Glomerular visceral epithelial cell (primary cell): ENCODE measurements around the gene TMEM62.
"Not testable (repeated sequence)": the region's sequence is repeated elsewhere in the genome, so short reads cannot be mapped to it uniquely, and the experiment has no call there.

ENCODE experiments used
- DNase-seq: peaks from one replicate; pipeline ENCODE4 v3.0.0-alpha.2; 2016; ENCODE audit errors: extremely low spot score

Gene TMEM62

DNA sequence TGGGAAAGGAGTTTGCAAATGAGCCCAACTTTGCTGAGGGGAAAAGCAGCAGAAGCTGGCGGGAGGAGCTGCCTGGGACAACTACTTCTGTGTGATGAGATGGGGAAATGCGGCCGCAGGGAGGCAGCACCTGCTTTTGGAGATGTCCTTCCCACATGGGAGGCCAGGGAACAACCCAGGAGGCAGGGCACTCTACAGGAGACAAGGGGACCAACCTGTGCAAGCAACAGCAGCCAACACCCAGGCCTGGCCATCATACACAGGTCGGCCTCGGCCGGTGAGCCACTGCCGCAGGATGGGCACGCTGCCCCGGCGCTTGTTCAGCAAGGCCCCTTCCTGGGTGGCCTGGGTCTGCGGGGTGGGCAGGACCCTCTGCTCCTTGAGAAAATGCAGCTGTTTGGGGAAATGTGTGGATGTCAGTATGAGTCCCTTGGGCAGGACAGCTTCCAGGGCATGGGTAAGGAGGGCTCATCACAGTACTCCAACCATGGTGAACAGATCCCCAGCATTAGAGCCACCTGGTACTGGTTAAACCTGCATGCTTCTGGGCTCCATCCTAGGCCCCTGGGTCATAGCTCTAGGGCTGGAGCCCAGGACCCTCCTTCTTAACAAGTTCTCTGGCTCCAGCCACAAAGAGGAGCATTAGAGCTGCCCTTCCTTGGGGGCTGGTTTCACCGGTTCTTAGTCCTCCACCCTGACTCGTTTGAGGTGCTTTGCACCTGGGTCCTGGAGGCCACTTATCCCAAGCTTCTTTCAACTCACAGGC, 75.9 kb downstream of the TMEM62 start:
- peak; percentile 41 for DNase-seq

- DNase-seq, result no peak
Measured at GRCh38 chr15:43210172-43210745, 76.9 kb downstream of the TMEM62 start.

- DNase-seq, result no peak
Measured at GRCh38 chr15:43210807-43211206, 77.4 kb downstream of the TMEM62 start.

DNA sequence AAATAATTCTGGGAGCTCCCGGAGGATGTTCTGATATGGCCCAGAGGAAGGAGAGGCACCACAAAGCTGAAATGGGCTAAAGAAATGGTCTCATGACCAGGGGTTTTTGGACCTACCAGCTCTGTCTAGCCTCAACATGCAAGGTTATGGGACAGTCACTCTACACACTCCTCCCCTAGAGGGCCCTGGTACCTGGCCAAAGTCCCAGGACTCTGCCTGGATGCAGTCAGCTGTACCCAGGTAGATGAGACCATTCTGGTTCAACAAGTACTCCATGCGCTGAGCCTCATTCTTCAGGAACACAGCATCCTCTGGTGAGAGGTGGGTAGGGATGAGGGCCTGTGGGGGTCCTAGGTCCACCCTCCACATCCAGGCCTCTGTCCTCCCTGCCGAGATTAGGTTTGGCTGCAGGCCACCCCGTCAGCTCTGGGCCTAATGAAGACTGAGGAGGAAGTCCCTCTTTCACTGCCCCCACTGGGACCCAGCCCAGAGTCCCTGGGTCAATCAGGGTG, 77.9 kb downstream of the TMEM62 start:
- no peak for DNase-seq

- DNase-seq, result no peak
Measured at GRCh38 chr15:43212299-43212698, 78.9 kb downstream of the TMEM62 start.

DNA sequence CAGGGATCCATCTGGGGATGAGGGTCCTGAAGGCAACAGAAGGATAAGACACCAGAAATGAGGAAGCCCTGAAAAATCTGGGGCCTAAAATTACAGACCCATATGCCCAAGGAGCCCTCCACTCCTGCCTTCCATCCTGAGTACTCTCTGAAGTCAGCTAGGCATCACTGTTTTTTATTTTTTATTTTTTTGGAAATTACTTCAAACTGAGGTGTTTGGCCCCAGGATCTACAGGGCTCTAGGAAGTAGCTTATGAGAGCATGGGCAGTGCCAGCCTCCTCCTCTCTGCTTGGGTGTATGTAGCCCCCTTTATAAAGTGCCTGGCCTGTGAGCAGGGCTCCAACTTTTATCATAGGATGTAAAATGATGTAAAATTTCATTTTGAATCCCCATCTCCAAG, 79.6 kb downstream of the TMEM62 start:
- DNase-seq, result no peak

DNA sequence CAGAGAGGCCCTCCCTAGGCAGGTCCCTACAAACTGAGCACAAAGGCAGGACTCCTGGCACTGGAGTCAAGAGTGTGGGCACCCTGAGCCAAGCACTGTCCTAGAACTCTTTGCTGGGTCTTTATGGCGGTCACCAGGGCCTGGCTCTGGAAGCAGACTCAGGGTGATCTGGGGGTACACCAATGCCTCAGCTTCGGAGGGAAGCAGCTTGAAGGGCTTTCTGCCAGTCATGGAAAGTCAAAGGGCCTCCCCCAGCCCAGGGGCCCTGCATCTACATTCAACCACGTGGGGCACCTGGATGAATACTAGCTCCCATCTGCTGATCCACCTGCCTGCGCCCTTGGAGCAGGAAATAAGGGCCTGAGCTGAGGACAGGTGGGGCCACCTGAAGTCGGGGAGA, 80.1 kb downstream of the TMEM62 start:
- no peak for DNase-seq

- DNase-seq, result no peak
Measured at GRCh38 chr15:43214169-43214568, 80.8 kb downstream of the TMEM62 start.

DNA sequence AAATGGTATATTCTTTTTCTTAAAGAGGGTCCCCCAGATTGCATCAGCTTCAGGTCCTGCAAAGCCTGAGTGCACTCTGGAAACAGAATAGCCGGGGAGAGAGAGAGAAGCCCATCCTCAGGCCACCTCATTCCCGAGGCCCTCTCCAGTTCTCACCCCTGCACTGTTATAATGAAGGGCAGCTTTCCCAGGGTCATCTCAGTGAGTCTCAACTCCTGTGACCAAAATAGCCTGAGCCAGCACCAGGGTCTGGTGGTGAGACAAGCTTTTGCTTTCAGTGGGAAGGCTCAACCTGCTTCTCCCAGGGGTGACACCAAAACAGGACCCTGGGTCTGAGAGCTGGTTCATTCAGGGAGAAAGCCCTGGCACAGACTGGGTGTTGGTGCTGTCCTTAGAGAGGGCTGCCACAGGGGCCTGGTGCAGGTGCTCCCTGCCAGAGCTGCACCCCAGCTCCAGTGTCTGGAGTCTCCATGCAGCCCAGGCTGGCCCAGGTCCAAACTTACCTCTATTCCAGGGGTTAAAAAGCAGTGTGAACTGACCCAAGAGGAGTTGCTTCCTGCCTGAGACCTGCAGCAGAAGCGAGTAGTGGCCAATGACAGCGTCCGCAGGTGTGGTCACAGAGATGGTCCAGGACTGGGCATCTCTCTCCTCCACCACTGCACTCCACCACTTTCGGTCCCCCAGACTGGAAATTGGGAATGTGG, 81.4 kb downstream of the TMEM62 start:
- no peak for DNase-seq

DNA sequence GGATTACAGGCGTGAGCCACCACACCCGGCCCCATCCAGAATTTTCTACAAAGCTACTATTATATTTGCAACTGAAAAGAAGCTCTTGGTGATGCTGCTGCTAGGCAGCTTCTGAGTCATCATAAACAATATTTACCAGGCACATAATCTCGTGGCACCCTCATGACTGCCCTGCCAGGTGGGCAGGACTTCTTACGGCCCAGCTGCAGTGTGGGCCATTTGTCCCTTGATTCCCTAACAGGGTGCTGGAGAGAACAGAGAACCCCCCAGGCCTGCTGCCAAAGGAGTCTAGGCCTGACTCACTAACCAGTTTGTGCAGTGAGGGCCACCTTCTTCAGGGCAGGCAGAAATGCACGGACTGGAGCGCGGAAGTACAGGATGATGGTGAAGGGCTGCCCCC, 82.6 kb downstream of the TMEM62 start:
- no peak for DNase-seq

GRCh38 chr15:43218908-43219706, 85.7 kb downstream of the TMEM62 start:
- DNase-seq, result no peak

- DNase-seq, result no peak
Measured at GRCh38 chr15:43219929-43220928, 86.8 kb downstream of the TMEM62 start.

DNA sequence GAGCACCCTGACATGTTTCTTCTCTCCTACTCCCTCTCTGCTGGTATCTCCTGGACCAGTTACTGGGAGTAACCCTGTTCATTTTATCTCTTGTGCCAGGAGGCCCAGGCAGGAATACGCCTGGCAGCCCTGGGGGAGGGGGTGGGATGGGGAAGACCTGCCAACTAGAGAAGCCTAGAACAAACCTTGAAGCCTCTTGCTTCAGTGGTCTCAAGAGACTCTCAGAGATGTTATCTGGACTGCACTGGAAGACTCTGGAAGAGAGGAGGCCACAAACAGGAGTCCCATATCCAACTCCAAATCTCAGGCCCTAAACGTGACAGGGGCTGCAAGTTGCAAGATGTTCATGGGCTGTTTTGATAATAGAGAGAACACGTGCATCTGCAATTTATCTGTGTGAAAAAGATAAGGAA, 87.6 kb downstream of the TMEM62 start, which contains the start of gene EPB42:
Gene EPB42, minus strand, starts transcription at position 28 of the 413 bp plus-strand sequence. CDS start 193 bp downstream, outside the sequence.
- no peak for DNase-seq

DNA sequence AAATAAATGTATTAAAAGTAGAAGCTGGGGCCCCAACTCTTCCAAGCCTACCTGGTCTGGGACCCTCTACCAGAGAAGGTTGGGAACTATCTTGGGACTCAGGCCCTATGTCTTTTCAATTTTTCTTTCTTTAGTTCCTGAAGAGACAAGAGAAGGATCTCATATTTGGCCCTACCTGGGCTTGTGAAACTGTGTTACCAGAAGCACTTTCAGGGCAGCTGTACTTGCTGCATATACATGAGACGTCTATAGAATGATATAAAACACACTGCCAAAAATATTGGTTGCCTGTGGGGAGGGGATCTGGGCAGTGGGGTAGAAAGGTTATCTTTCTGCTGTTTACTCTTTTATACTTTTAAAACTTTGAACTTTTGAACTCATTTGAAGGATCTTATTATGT, 88.0 kb downstream of the TMEM62 start:
- no peak for DNase-seq

DNA sequence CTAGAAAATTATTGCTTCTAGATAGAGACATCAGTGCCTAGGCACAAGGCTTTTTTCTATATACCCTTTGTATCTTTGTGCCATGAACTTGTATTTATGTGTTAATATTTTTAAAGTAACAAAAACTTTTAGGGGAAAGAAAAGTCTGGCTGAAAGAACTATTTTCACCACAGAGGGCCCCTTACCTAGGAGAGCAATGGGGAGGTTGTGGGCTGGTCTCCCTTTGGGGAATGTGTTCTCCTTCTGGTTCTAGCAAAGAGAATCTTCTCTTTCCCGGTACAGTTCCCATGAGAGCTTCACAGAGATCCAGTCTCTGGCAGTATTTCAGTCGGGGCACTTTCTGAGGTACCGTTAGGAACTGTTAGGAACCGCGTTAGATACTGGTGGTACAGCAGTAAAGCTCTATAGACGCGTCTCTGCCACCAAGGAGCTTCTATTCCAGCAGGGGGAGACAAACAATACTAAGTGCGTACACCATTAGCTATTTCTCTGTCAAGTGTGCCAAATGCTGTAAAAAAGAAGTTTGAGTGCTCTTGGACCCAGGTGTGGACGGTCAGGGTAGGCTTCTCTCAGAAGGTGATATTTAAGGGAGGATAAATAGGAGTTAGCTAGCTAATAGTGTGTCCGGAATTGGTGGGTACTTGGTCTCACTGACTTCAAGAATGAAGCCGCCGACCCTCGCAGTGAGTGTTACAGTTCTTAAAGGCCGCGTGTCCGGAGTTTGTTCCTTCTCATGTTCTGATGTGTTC, 92.0 kb downstream of the TMEM62 start:
- DNase-seq, result peak; percentile 74

GRCh38 chr15:43225950-43226255, 92.5 kb downstream of the TMEM62 start:
- DNase-seq, result not testable (repeated sequence)

DNA sequence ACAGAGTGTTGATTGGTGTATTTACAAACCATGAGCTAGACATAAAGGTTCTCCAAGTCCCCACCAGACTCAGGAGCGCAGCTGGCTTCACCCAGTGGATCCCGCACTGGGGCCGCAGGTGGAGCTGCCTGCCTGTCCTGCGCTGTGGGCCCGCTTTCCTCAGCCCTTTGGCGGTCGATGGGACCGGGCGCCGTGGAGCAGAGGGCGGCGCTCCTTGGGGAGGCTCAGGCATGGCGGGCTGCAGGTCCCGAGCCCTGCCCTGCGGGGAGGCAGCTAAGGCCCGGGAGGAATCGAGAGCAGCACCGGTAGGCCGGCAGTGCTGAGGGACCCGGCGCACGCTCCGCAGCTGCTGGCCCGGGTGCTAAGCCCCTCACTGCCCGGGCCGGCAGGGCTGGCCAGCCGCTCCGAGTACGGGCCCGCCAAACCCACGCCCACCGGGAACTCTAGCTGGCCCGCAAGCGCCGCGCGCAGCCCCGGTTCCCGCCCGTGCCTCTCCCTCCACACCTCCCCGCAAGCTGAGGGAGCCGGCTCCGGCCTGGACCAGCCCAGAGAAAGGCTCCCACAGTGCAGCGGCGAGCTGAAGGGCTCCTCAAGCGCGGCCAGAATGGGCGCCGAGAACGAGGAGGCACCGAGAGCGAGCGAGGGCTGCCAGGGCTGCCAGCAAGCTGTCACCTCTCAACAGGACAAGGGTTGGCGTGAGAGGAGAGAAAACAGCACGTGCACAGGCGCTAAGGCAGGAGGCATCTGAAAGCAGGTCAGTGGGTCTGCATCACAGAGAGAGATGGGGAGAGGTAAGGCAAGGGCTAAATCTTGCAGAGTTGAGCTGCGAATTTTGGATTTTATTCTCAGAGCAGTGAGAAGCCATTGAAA, 93.3 kb downstream of the TMEM62 start:
- DNase-seq, result no peak

DNA sequence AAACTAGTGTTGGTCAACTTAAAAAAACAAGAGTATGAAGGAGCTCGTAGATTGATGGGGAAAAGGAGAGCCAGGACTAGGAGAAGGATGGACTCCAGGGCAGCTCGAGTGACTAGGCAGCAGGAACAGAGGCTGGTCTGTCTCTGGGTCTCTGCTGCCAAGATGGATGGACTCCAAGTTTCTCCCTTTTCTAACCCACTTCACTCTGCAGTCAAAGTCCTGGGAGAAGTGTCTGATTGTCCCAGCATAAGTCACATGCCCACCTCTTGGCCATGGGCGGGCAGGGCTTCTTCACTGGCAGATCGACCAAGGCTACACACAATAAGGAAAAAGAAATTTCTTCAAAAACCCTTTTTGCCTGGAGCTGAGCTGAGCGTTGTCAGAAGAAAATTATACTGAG, 96.6 kb downstream of the TMEM62 start:
- DNase-seq, result no peak

GRCh38 chr15:43230640-43231115, 97.3 kb downstream of the TMEM62 start:
- DNase-seq, result no peak
